Hepatocyte (in vitro differentiated cells): ENCODE measurements around the gene SFMBT2.

ENCODE experiments used
- EZH2 ChIP-seq: fragments of 200-600 bp; sonication (generic); IDR thresholded peaks from 2 replicates; pipeline ENCODE4 v1.6.1; 2016; ENCODE audit warnings: antibody characterized with exemption, mild to moderate bottlenecking, borderline replicate concordance
- EZH2phosphoT487 ChIP-seq: fragments of 200-600 bp; sonication (generic); IDR thresholded peaks from one replicate; pipeline ENCODE4 v1.6.1; 2018; ENCODE audit warnings: antibody characterized with exemption, mild to moderate bottlenecking, low read depth, moderate library complexity; ENCODE audit not compliant: unreplicated experiment, severe bottlenecking
- TF ChIP-seq, protein P1 (sequence below): fragments of 200-600 bp; sonication (generic); IDR thresholded peaks from 2 replicates; pipeline ENCODE4 v1.5.1; 2016; ENCODE audit warnings: antibody characterized with exemption, mild to moderate bottlenecking; ENCODE audit not compliant: poor library complexity

DNA sequence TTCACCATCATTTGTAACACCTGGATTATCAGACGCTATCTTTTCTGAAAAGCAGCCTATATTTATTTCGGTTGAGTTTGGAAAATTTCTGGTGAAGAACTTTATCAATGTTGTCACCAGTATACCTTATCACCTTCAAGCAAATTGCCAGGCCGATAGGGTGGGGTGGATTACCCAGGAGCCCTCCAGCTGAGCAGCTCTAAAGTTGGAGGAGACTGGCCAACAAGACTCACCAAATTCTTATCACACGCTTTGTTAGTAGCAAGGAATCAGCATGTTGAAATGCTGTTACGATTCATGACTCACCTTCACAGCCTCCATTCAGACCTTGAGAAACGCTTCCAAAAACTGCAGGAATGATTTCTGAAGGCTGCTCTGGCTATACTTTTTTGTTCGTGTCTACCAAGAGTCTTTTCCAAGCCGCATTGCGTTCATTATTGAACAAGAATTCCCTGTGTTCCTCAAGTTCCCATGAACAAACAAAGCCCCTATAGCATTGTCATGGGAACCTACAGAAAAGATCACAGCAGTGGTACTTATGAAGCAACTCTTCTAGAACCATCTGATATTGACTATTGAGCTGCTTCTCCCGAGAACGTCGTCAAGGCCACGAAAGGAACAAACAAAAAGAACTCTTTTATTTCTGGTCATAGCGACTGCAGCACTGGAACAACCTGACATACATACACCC is 291.4 kb downstream of the SFMBT2 start:
- TF ChIP-seq, protein P1, sequence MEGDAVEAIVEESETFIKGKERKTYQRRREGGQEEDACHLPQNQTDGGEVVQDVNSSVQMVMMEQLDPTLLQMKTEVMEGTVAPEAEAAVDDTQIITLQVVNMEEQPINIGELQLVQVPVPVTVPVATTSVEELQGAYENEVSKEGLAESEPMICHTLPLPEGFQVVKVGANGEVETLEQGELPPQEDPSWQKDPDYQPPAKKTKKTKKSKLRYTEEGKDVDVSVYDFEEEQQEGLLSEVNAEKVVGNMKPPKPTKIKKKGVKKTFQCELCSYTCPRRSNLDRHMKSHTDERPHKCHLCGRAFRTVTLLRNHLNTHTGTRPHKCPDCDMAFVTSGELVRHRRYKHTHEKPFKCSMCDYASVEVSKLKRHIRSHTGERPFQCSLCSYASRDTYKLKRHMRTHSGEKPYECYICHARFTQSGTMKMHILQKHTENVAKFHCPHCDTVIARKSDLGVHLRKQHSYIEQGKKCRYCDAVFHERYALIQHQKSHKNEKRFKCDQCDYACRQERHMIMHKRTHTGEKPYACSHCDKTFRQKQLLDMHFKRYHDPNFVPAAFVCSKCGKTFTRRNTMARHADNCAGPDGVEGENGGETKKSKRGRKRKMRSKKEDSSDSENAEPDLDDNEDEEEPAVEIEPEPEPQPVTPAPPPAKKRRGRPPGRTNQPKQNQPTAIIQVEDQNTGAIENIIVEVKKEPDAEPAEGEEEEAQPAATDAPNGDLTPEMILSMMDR: no peak
- TF ChIP-seq EZH2: no peak
- no peak for TF ChIP-seq EZH2phosphoT487
